Pancreas (tissue), 10 donors: Measurements from ENCODE around the gene ZNF426. TPM values are rescaled to one million over a fixed set of nuclear protein-coding genes. Genes with fewer than 3 reads are reported as not detected.
A peak's percentile ranks its signal among the peaks of the same experiment; 100 is the strongest.
"Not testable (repeated sequence)": the region's sequence is repeated elsewhere in the genome, so short reads cannot be mapped to it uniquely, and the experiment has no call there.

ENCODE experiments used
- ATAC-seq, 4 donors: fragments of 200-7000 bp; cut with Tn5 transposase; one replicate each; pipeline versions ENCODE4 v1.8.0 to v1.9.1; 2020; ENCODE audit warnings: mild to moderate bottlenecking in 4 of 4, moderate library complexity in 4 of 4
- DNase-seq, 6 donors: peaks; one replicate each; pipeline ENCODE4 v3.0.0-alpha.2; 2020
- FAIRE-seq: peaks from 2 replicates; lab custom pipeline; 2012; peaks lifted over from hg19 to GRCh38; lab: Jason Lieb, UNC
- H3K27ac ChIP-seq, 4 donors: fragments of 200-600 bp; sonication (generic); 1 replicate in 3 of 4; 2 replicates in 1 of 4; pipeline versions ENCODE4 v1.5.0 to v1.8.0; 2020
- H3K27me3 ChIP-seq, 4 donors: fragments of 200-600 bp; one replicate each; pipeline ENCODE4 v1.8.0; 2021
- H3K36me3 ChIP-seq, 3 donors: fragments of 200-600 bp; sonication (generic) in 1 of 3; one replicate each; pipeline versions ENCODE4 v1.5.0 to v1.8.0; 2020 to 2021
- H3K4me1 ChIP-seq, 3 donors: fragments of 200-600 bp; one replicate each; pipeline ENCODE4 v1.8.0; 2021
- H3K4me3 ChIP-seq, 4 donors: fragments of 200-600 bp; sonication (generic) in 2 of 4; one replicate each; pipeline versions ENCODE4 v1.5.0 to v1.8.0; 2020 to 2021
- H3K9me3 ChIP-seq, 4 donors: fragments of 200-600 bp; one replicate each; pipeline ENCODE4 v1.8.0; 2021
- WGBS, 2 donors: extraction: QIAGEN DNeasy Blood & Tissue Kit; methylation state at CpG; one replicate each; pipeline ENCODE4 v1.1.7; 2013; 5-methylcytosine and 5-hydroxymethylcytosine counted together
- intact Hi-C, 3 donors: fragments of 100-400 bp; cut with DNase I; formaldehyde crosslinking; loops; one replicate each; pipeline versions ENCODE4 v1.11.1 to v1.14.2; 2022
- polyA plus RNA-seq, 2 donors: library from polyadenylated mRNA; stranded (reverse); fragments of 200-250 nt; gene quantifications; one replicate each; pipeline ENCODE4 v1.2.3, GENCODE V29; 2013
- total RNA-seq, 6 donors: library from RNA; stranded (reverse); fragmentation: NEBNext Ultra II Directional in 4 of 6; extraction: Animal tissue kit (Norgen Biotek cat#: 25700) in 4 of 6; gene quantifications; one replicate each; pipeline versions ENCODE4 v1.2.1 to v1.2.4, GENCODE V29; 2021 to 2023
- TF ChIP-seq, protein P1 (sequence below), 4 donors: fragments of 200-600 bp; sonication (generic) in 3 of 4; IDR thresholded peaks; one replicate each; pipeline versions ENCODE4 v1.5.0 to v1.8.0; 2021; ENCODE audit warnings: antibody characterized with exemption in 4 of 4
- donor health status: healthy with polysubstance abuse.
- donor health status: DM: no; HTN: no; CAD: no; lungs with moderate emphysema.
- donor health status: DM: no; HTN: no; CAD: no.
- donor health status: control.
- donor health status: control.
- donor health status: Bipolar disorder and iron deficiency.
- donor health status: DM: yes; HTN: yes; CAD: no.
- donor health status: DM: no; HTN: no; CAD: no.
- donor health status: DM: no; HTN: no; CAD: no.
- donor health status: DM: yes; HTN: yes; CAD: no.

Gene ZNF426
- total RNA-seq (10 to 100 TPM in 1 of 6 donors, 1 to 10 TPM in 5; 3.4 to 10.4 (median 6.0) TPM), polyA plus RNA-seq (1 to 10 TPM; 1.8 to 1.9 TPM)

DNA sequence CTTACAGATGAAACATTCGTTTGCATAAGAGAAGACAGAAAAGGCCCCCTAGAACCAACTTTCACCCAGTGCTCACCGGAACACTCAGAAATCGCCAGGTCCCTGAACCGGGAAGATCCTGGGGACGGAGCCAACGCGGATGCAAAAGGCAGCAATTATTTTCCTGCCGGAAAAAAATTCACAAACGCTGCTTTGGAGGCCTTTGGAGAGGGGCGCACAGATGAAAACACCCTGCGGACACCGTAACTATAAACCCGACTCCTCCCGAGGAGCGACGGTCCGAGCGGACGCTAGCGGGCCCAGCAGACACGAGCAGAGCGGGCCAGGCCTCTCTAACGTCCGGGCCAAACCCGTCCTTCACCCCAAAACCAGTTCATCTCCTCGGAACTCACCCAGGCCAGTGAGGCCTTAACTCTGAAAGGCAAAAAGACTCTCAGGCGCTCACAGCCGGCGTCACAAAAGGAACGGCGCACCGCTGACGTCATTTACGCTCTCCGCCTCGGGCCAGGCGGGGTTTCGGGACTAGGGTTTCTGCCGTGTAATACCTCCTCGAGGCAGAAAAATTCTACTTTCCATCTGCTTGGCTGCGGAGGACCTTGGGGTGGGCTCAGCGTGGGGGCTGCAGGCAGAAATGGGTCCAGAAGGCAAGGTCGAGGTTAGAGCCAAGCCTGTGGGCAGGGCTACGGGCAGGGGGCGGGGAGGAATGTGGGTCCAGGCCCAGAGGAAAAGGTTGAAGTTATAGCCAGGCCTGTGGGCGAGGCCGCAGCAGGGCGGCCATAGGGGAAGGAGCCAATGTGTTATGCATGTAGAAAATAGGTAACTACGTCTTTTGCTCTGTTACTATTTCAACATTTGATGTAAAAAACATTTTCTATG is at the start of gene ZNF426:
ZNF426 (minus strand) TSS at position 463 of the 876 bp plus-strand sequence. CDS start 2,413 bp downstream, outside the sequence.
- ATAC-seq (peak; percentile 96 to 98 (median 98)), DNase-seq (peak; percentile 74 to 87 (median 83)), FAIRE-seq (no peak)
- peak within 1 kb of the TSS; percentile 72 to 93 (median 84) for H3K27ac ChIP-seq
- H3K27me3 ChIP-seq, result no peaks in the 10 kb centered on the region
- 2% methylated on average over 49 of the region's 49 CpGs for WGBS, 2 donors
- TF ChIP-seq, protein P1, sequence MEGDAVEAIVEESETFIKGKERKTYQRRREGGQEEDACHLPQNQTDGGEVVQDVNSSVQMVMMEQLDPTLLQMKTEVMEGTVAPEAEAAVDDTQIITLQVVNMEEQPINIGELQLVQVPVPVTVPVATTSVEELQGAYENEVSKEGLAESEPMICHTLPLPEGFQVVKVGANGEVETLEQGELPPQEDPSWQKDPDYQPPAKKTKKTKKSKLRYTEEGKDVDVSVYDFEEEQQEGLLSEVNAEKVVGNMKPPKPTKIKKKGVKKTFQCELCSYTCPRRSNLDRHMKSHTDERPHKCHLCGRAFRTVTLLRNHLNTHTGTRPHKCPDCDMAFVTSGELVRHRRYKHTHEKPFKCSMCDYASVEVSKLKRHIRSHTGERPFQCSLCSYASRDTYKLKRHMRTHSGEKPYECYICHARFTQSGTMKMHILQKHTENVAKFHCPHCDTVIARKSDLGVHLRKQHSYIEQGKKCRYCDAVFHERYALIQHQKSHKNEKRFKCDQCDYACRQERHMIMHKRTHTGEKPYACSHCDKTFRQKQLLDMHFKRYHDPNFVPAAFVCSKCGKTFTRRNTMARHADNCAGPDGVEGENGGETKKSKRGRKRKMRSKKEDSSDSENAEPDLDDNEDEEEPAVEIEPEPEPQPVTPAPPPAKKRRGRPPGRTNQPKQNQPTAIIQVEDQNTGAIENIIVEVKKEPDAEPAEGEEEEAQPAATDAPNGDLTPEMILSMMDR (IDR thresholded peaks at IDR 0.05), result no peak
- H3K4me3 ChIP-seq, result peak within 1 kb of the TSS; percentile 55 to 81 (median 64)
- no peaks in the 10 kb centered on the region for H3K4me1 ChIP-seq
- H3K36me3 ChIP-seq, result peaks cover 0 to 23% (median 22%) of the 10 kb centered on the region in 3 donors
- no peaks in the 10 kb centered on the region for H3K9me3 ChIP-seq
- intact Hi-C loops, result no loop called here

DNA sequence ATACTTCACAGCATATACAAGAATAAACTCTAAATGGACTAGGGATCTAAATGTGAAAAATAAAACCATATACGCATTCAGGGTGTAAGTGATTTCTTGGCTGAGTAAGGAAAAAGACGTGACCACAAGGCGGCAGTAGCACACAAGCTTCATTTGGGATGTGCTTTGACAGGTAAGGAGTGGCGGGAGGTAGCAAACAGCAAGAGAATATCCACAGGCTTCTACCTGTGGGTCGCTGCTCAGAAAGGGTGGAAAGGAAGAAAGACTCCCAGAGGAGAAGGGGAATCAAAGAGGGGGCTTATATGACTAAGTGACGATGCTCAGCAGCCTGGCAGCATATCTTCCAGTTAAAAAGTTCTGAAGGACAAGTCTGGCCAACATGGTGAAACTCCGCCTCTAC is 48.3 kb upstream of the ZNF426 start:
- Histone ChIP-seq H3K4me3 (no peak overlapping the region), H3K27ac (no peak overlapping the region), H3K36me3 (no peaks in the 10 kb centered on the region), H3K27me3 (no peaks in the 10 kb centered on the region), H3K9me3 (no peaks in the 10 kb centered on the region), H3K4me1 (peaks cover 0 to 2% (median 0%) of the 10 kb centered on the region in 3 donors)
- ATAC-seq (peak in 2 of 4 donors; percentile 50 to 57), DNase-seq (peak in 5 of 6 donors; percentile 25 to 67 (median 45)), FAIRE-seq (no peak)
- intact Hi-C loops, result no loop called here
- TF ChIP-seq, protein P1 (IDR thresholded peaks at IDR 0.05), result peak in 3 of 4 donors; percentile 17 to 38 (median 18)
- WGBS, 2 donors, result 16 to 18% methylated on average over 7 of the region's 7 CpGs

DNA sequence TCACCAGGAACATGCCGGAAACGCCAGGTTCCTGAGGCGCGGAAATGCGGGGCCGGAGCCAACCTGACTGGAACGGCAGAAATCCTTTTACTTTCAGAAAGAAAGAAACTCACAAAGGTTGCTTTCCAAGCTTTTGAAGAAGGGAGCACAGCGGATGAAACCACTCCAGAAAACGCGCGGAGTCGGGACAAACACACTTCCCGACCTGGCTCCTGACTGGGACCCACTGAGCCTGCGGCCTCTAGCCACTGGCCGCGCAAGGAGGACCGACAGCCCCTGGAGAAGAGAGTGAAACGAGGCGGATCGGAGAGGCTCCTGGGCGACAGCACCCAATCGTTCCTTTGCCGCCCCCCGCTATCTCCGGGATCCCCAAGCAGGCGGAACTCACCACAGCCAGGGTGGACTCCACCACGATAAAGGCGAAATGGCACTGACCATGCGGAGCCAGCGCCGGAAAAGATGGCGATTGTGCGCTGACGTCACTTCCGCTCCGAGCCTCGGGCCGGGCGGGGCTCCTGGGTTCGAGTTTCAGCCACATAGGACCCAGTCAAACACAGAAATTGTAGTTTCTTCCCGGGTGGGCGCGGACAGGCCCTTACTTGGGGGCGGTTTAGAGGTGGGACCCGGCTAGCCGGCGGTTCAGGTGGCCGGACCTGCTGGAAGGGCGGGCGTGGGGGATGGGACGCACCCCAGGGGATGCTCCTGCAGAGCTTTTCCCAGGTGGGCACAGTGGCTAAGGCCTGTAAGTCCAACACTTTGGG is 45.8 kb upstream of the ZNF426 start, which contains the start of gene ZNF121:
ZNF121 (minus strand) TSS at position 432 of the 761 bp plus-strand sequence. CDS start 16,407 bp downstream, outside the sequence.
- WGBS, 2 donors, result 1% methylated on average over 51 of the region's 51 CpGs
- DNase-seq, result peak; percentile 71 to 92 (median 82)
- intact Hi-C loops, result no loop called here

GRCh38 chr19:9582081-9582725 is 43.8 kb upstream of the ZNF426 start:
- H3K4me3 ChIP-seq, H3K4me1 ChIP-seq, H3K36me3 ChIP-seq, H3K27ac ChIP-seq, FAIRE-seq, DNase-seq, H3K27me3 ChIP-seq, ATAC-seq, H3K9me3 ChIP-seq, intact Hi-C loops: not testable (repeated sequence)
- WGBS, 2 donors, result 88 to 90% methylated on average over 13 of the region's 13 CpGs

More for the DNA sequence above, 45.8 kb upstream of the ZNF426 start, which contains the start of gene ZNF121:
- Histone ChIP-seq H3K9me3 (no peaks in the 10 kb centered on the region), H3K36me3 (peaks cover 0 to under 1% (median 0%) of the 10 kb centered on the region in 3 donors), H3K4me3 (peak within 1 kb of the TSS; percentile 55 to 90 (median 69)), H3K27me3 (no peaks in the 10 kb centered on the region), H3K4me1 (peaks cover 0 to 2% (median 0%) of the 10 kb centered on the region in 3 donors), H3K27ac (peak within 1 kb of the TSS; percentile 73 to 90 (median 82))
- TF ChIP-seq, protein P1 (IDR thresholded peaks at IDR 0.05), result no peak
- FAIRE-seq (no peak), ATAC-seq (peak; percentile 95 to 98 (median 98))
